WERI-Rb-1 (cell line): ENCODE data around the gene FRRS1L.

Experiments
- DNase-seq: peaks from one replicate; pipeline ENCODE4 v3.0.0-alpha.2; 2020
- H3K27ac ChIP-seq: fragments of 250-450 bp; sonication (Bioruptor Pico); 2 replicates; pipeline ENCODE4 v1.5.1; 2020; ENCODE audit warnings: mild to moderate bottlenecking, moderate library complexity
- H3K27me3 ChIP-seq: fragments of 250-450 bp; sonication (Bioruptor Pico); 2 replicates; pipeline ENCODE4 v1.5.1; 2021; ENCODE audit warnings: mild to moderate bottlenecking, low read depth, moderate library complexity; ENCODE audit not compliant: insufficient read depth, severe bottlenecking
- H3K36me3 ChIP-seq: fragments of 250-450 bp; sonication (Bioruptor Pico); 2 replicates; pipeline ENCODE4 v1.5.1; 2020; ENCODE audit warnings: mild to moderate bottlenecking, moderate library complexity
- H3K4me3 ChIP-seq: 2 replicates; pipeline ENCODE4 v1.5.1; 2011; ENCODE audit warnings: low read depth, mild to moderate bottlenecking, control low read depth, low read length
- H3K9me3 ChIP-seq: fragments of 250-450 bp; sonication (Bioruptor Pico); 2 replicates; pipeline ENCODE4 v1.5.1; 2021; ENCODE audit warnings: mild to moderate bottlenecking, moderate library complexity; ENCODE audit not compliant: severe bottlenecking
- TF ChIP-seq, protein P1 (sequence below): IDR thresholded peaks from 2 replicates; pipeline ENCODE4 v1.5.1; 2011; ENCODE audit warnings: low read depth, mild to moderate bottlenecking, control low read depth, inconsistent platforms, low read length

FRRS1L gene

GRCh38 chr9:109087795-109088194, 79.3 kb downstream of the FRRS1L start:
- TF ChIP-seq, protein P1, sequence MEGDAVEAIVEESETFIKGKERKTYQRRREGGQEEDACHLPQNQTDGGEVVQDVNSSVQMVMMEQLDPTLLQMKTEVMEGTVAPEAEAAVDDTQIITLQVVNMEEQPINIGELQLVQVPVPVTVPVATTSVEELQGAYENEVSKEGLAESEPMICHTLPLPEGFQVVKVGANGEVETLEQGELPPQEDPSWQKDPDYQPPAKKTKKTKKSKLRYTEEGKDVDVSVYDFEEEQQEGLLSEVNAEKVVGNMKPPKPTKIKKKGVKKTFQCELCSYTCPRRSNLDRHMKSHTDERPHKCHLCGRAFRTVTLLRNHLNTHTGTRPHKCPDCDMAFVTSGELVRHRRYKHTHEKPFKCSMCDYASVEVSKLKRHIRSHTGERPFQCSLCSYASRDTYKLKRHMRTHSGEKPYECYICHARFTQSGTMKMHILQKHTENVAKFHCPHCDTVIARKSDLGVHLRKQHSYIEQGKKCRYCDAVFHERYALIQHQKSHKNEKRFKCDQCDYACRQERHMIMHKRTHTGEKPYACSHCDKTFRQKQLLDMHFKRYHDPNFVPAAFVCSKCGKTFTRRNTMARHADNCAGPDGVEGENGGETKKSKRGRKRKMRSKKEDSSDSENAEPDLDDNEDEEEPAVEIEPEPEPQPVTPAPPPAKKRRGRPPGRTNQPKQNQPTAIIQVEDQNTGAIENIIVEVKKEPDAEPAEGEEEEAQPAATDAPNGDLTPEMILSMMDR: no peak
- DNase-seq: no peak
- no peak overlapping the region for H3K27ac ChIP-seq
- no peaks in the 10 kb centered on the region for H3K27me3 ChIP-seq
- no peaks in the 10 kb centered on the region for H3K9me3 ChIP-seq
- no peak overlapping the region for H3K4me3 ChIP-seq
- peaks cover 78% of the 10 kb centered on the region for H3K36me3 ChIP-seq

DNA sequence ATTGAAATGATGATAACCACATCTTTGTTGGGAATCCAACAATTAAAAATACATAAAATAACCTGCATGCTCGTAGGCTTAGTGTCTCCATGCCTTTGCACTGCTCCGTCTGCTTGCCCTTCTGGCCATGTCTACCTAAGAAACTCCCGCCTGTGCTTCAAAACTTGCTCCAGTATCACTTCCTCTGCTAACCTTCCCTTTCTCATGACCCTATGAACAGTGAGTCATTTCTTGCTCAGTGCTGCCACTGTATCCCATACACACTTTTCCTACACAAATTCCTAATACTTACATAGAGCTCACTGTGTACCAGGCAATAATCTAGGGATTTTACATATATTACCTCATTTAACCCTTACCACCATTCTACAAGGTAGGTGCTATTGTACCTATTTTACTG, 80.8 kb downstream of the FRRS1L start:
- TF ChIP-seq, protein P1: no peak
- no peak for DNase-seq
- no peaks in the 10 kb centered on the region for H3K27me3 ChIP-seq
- H3K36me3 ChIP-seq: peaks cover 76% of the 10 kb centered on the region
- no peak overlapping the region for H3K27ac ChIP-seq
- no peaks in the 10 kb centered on the region for H3K9me3 ChIP-seq
- no peak overlapping the region for H3K4me3 ChIP-seq

GRCh38 chr9:109085510-109085909, 81.5 kb downstream of the FRRS1L start:
- Histone ChIP-seq H3K27ac (no peak overlapping the region), H3K36me3 (peaks cover 74% of the 10 kb centered on the region), H3K4me3 (no peak overlapping the region), H3K27me3 (no peaks in the 10 kb centered on the region), H3K9me3 (no peaks in the 10 kb centered on the region)
- TF ChIP-seq, protein P1: no peak
- no peak for DNase-seq

DNA sequence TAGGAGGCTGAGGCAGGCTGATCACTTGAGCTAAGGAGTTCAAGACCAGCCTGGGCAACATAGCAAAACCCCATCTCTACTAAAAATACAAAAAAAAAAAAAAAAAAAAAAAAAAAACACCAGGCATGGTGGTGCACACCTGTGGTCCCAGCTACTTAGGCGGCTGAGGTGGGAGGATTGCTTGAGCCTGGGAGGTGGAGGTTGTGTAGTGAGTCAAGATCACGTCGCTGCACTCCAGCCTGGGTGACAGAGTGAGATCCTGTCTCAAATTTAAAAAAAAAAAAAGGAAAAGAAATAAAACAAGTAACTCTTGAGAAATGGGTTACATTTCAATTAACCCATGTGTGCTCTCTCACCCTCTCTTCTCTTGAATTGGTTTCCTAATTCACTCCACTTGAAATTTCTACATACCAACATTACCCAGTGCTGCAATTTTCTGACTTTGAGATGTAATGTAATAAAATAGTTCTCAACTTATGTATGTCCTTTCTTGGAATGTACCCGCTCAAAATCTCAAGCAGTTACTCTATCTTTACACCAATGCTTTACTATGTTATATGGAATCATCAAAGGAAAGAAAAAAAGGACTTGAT, 83.1 kb downstream of the FRRS1L start:
- no peak for DNase-seq
- Histone ChIP-seq H3K27ac (no peak overlapping the region), H3K9me3 (no peaks in the 10 kb centered on the region), H3K27me3 (no peaks in the 10 kb centered on the region), H3K4me3 (no peak overlapping the region), H3K36me3 (peaks cover 76% of the 10 kb centered on the region)
- TF ChIP-seq, protein P1: no peak

DNA sequence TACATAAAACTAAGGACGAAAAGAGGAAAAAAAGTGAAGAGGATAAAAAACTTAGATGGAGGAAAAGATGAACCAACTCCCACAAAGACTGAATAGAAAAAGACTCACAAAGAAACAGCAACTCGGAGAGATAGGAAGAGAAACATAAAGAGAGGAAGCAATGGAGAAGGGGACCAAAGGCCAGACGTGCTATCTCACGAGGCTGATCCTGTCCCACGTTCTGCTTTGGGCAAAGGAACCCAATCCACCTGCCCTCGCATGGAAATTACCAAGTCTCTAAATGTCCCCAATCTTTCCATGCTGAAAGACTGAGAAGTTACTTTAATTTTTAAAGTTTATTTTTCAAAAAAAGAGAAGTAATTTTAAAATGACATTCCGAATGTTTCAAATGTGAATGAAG, 83.9 kb downstream of the FRRS1L start:
- no peak overlapping the region for H3K4me3 ChIP-seq
- no peaks in the 10 kb centered on the region for H3K27me3 ChIP-seq
- H3K27ac ChIP-seq: no peak overlapping the region
- peaks cover 77% of the 10 kb centered on the region for H3K36me3 ChIP-seq
- no peak for DNase-seq
- H3K9me3 ChIP-seq: no peaks in the 10 kb centered on the region
- TF ChIP-seq, protein P1: no peak

GRCh38 chr9:109082091-109082620, 84.9 kb downstream of the FRRS1L start:
- H3K4me3 ChIP-seq: no peak overlapping the region
- no peaks in the 10 kb centered on the region for H3K9me3 ChIP-seq
- H3K27ac ChIP-seq: no peak overlapping the region
- TF ChIP-seq, protein P1: no peak
- H3K27me3 ChIP-seq: no peaks in the 10 kb centered on the region
- H3K36me3 ChIP-seq: peaks cover 77% of the 10 kb centered on the region
- no peak for DNase-seq
